GM12878 (cell line): Measurements from ENCODE around the gene TRANK1. TPM values are rescaled to one million over a fixed set of nuclear protein-coding genes. Genes with fewer than 3 reads are reported as not detected.

Source experiments
- ATAC-seq: fragments of 200-7000 bp; cut with Tn5 transposase; 3 replicates; pipeline ENCODE4 v1.9.1; 2020; ENCODE audit warnings: mild to moderate bottlenecking, moderate library complexity
- BruUV-seq: library from RNA; stranded (reverse); fragments of 400-500 nt; replicated peaks from 2 replicates; lab custom pipeline; 2021; lab: Mats Ljungman, UMichigan
- CTCF ChIA-PET: fragments of 300-600 bp; sonication (Branson Sonifier 250); formaldehyde crosslinking; extraction: SDS; loops from one replicate; lab custom pipeline; 2021; ENCODE audit warnings: inconsistent platforms; lab: Yijun Ruan, JAX
- POLR2A ChIA-PET: fragments of 350-600 bp; formaldehyde crosslinking; extraction: SDS; loops from one replicate; lab custom pipeline; 2021; ENCODE audit warnings: inconsistent platforms; lab: Charles Lee
- RAD21 ChIA-PET: fragments of 300-600 bp; sonication (Branson Sonifier 250); formaldehyde crosslinking; loops from one replicate; lab custom pipeline; 2023; ENCODE audit warnings: antibody characterized with exemption; ENCODE audit not compliant: unreplicated experiment; lab: Charles Lee
- SMC1A ChIA-PET: fragments of 300-600 bp; sonication (Branson Sonifier 250); formaldehyde crosslinking; loops from one replicate; lab custom pipeline; 2023; ENCODE audit not compliant: unreplicated experiment, uncharacterized antibody; lab: Charles Lee
- DNase-seq: peaks from one replicate; pipeline ENCODE4 v3.0.0-alpha.2; 2011; ENCODE audit warnings: low read depth, low spot score
- FAIRE-seq: peaks from 3 replicates; lab custom pipeline; 2011; peaks lifted over from hg19 to GRCh38; lab: Jason Lieb, UNC
- H2AFZ ChIP-seq: 2 replicates; pipeline ENCODE4 v1.6.0; 2011; ENCODE audit warnings: low read depth, low read length, control low read depth; ENCODE audit not compliant: control insufficient read depth
- H3K27ac ChIP-seq: 2 replicates; pipeline ENCODE4 v1.5.1; 2011; ENCODE audit warnings: control low read depth; ENCODE audit not compliant: control insufficient read depth, insufficient read depth
- H3K27me3 ChIP-seq, 2 experiments: replicated peaks in 1 of 2; 2 replicates each; pipeline versions ENCODE4 v1.6.0 to v1.6.1; 2011; ENCODE audit warnings: low read length in 1 of 2; ENCODE audit not compliant: control insufficient read depth in 2 of 2, insufficient read depth in 2 of 2
- H3K36me3 ChIP-seq, 2 experiments: 2 replicates each; pipeline ENCODE4 v1.5.1; 2011; ENCODE audit warnings: low read length in 1 of 2; ENCODE audit not compliant: control insufficient read depth in 2 of 2, insufficient read depth in 2 of 2
- H3K4me1 ChIP-seq: 2 replicates; pipeline ENCODE4 v1.6.1; 2011; ENCODE audit warnings: mild to moderate bottlenecking, low read length, moderate library complexity, mixed read lengths; ENCODE audit not compliant: control insufficient read depth, insufficient read depth
- H3K4me2 ChIP-seq: 2 replicates; pipeline ENCODE4 v1.6.0; 2011; ENCODE audit warnings: control low read depth; ENCODE audit not compliant: control insufficient read depth, insufficient read depth
- H3K4me3 ChIP-seq: fragments of 200-600 bp; sonication (generic); 2 replicates; pipeline ENCODE4 v1.5.1; 2016
- H3K79me2 ChIP-seq: 2 replicates; pipeline ENCODE4 v1.6.0; 2011; ENCODE audit warnings: low read length; ENCODE audit not compliant: control insufficient read depth, insufficient read depth
- H3K9ac ChIP-seq: 2 replicates; pipeline ENCODE4 v1.8.0; 2011; ENCODE audit warnings: low read length, control low read depth, mixed read lengths; ENCODE audit not compliant: control insufficient read depth, insufficient read depth
- H3K9me3 ChIP-seq: replicated peaks from 3 replicates; pipeline ENCODE4 v1.5.1; 2011; ENCODE audit warnings: mild to moderate bottlenecking, low read length; ENCODE audit not compliant: control insufficient read depth, insufficient read depth
- H4K20me1 ChIP-seq: 2 replicates; pipeline ENCODE4 v1.6.0; 2011; ENCODE audit not compliant: control insufficient read depth, insufficient read depth
- EGR1 ChIP-seq, 2 experiments: IDR thresholded peaks; 1 replicate in 1 of 2; 2 replicates in 1 of 2; pipeline ENCODE4 v1.6.1; 2011 to 2012; ENCODE audit warnings: low read depth in 2 of 2, low read length in 2 of 2, borderline replicate concordance in 1 of 2, mild to moderate bottlenecking in 1 of 2, moderate library complexity in 1 of 2
- JUND ChIP-seq: IDR thresholded peaks from 2 replicates; pipeline ENCODE4 v1.6.1; 2012; ENCODE audit warnings: low read depth, mild to moderate bottlenecking, low read length, improper control_type of control experiment, moderate library complexity
- SPI1 ChIP-seq: IDR thresholded peaks from 2 replicates; pipeline ENCODE4 v1.6.1; 2011; ENCODE audit warnings: low read depth, mild to moderate bottlenecking, low read length, moderate library complexity, borderline replicate concordance; ENCODE audit not compliant: insufficient read depth
- TBL1XR1 ChIP-seq: IDR thresholded peaks from 2 replicates; pipeline ENCODE4 v1.6.1; 2012; ENCODE audit warnings: low read depth, low read length, improper control_type of control experiment
- WGBS: methylation state at CpG from one replicate; pipeline ENCODE4 v1.1.6; 2016; ENCODE audit warnings: low lambda C conversion rate; ENCODE audit not compliant: insufficient replicate concordance, insufficient coverage; ENCODE audit errors: missing lambda C conversion rate; 5-methylcytosine and 5-hydroxymethylcytosine counted together
- in situ Hi-C: fragments of 300-500 bp; cut with MboI; formaldehyde crosslinking; loops from 9 replicates; pipeline ENCODE4 v1.14.3; 2018; ENCODE audit warnings: mixed read lengths
- intact Hi-C: fragments of 100-400 bp; cut with micrococcal nuclease; formaldehyde crosslinking; loops from one replicate; pipeline ENCODE4 v1.14.2; 2022; ENCODE audit not compliant: unreplicated experiment
- polyA plus RNA-seq, 11 experiments: library from polyadenylated mRNA; depleted of rRNA in 4 of 11; unstranded in 6 of 11; stranded (reverse) in 5 of 11; fragments of >200 nt; fragmentation: Nextera tagmentation in 4 of 11; fragmentation: Illumina TruSeq in 1 of 11; extraction: Ambion mirVana in 4 of 11; extraction: Trizol in 1 of 11; gene quantifications; 1 replicate in 1 of 11; 2 replicates in 10 of 11; pipeline versions ENCODE4 v1.2.1 to v1.2.3, GENCODE V29; 2011 to 2016; ENCODE audit warnings: inconsistent platforms in 2 of 11, missing spikeins in 2 of 11, low read depth in 1 of 11
- total RNA-seq, 4 experiments: library from RNA; depleted of rRNA in 3 of 4; stranded (reverse); fragments of >200 nt in 3 of 4; fragmentation: Illumina TruSeq in 1 of 4; extraction: Trizol in 1 of 4; gene quantifications; 2 replicates each; pipeline versions ENCODE4 v1.2.1 to v1.2.3, GENCODE V29; 2013 to 2021

Gene TRANK1
- total and polyA plus RNA-seq, 10 of the 15 experiments (the other 5 are each of a cell fraction or from before 2014, with no cell fraction given), result 0.46 to 8.8 (median 1.1) TPM

GRCh38 chr3:36959821-36960220, 15.0 kb upstream of the TRANK1 start (continued):
- TF ChIP-seq SPI1, result no peak
- no peak for TF ChIP-seq TBL1XR1
- TF ChIP-seq JUND, result no peak

GRCh38 chr3:36957862-36958686, 13.2 kb upstream of the TRANK1 start:
- Histone ChIP-seq H2AFZ (no peak overlapping the region), H3K4me1 (no peaks in the 10 kb centered on the region), H3K4me3 (no peak overlapping the region), H3K27me3 (no peaks in the 10 kb centered on the region), H3K36me3 (no peaks in the 10 kb centered on the region), H3K27ac (no peak overlapping the region), H3K9ac (no peak overlapping the region), H3K4me2 (no peak overlapping the region), H3K9me3 (no peaks in the 10 kb centered on the region), H4K20me1 (no peaks in the 10 kb centered on the region), H3K79me2 (no peaks in the 10 kb centered on the region)
- FAIRE-seq (no peak), DNase-seq (no peak), ATAC-seq (peak; percentile 20; the same call in 2 of the 3 replicates)
- TF ChIP-seq EGR1 (IDR thresholded peaks at IDR 0.05; ENCODE audit: borderline replicate concordance in 1 of 2, low read depth in 2 of 2, low read length in 2 of 2), result no peak
- ChIA-PET RAD21 (interaction anchor here (0.7 to 4.9 kb wide), 38 partner anchors 10 to 992 kb away, joined by 3 to 83 read pairs (median 4); partner anchors contain the start of genes EPM2AIP1, MLH1 and TRANK1), POLR2A (interaction anchor here (0.9 to 1.2 kb wide), 6 partner anchors 22 to 383 kb away, joined by 3 to 4 read pairs (median 3); partner anchors contain the start of gene MLH1), SMC1A (interaction anchor here (0.6 to 4.5 kb wide), 48 partner anchors 8 to 256 kb away, joined by 3 to 70 read pairs (median 4); partner anchors contain the start of genes EPM2AIP1, MLH1 and TRANK1), CTCF (interaction anchor here (0.5 to 5.4 kb wide), 62 partner anchors 8 to 874 kb away, joined by 3 to 116 read pairs (median 5); partner anchors contain the start of genes EPM2AIP1 and TRANK1)
- in situ Hi-C loops (loop anchor here (5.0 kb wide), 1 partner anchor 231 kb away; no protein-coding TSS in a partner anchor), intact Hi-C loops (loop anchor here (1.0 to 2.0 kb wide), 5 partner anchors 50 to 229 kb away; no protein-coding TSS in a partner anchor)
- WGBS, result 5% methylated on average over 3 of the region's 3 CpGs
- BruUV-seq, result no TSS peak
